ENCODE data around the gene GLDN. TPM values are rescaled to one million over a fixed set of nuclear protein-coding genes. Genes with fewer than 3 reads are reported as not detected.

The GLDN gene
- total and polyA plus RNA-seq, 10 of the 15 experiments (the other 5 are each of a cell fraction or from before 2014, with no cell fraction given), result 0.13 TPM; not detected in 9

DNA sequence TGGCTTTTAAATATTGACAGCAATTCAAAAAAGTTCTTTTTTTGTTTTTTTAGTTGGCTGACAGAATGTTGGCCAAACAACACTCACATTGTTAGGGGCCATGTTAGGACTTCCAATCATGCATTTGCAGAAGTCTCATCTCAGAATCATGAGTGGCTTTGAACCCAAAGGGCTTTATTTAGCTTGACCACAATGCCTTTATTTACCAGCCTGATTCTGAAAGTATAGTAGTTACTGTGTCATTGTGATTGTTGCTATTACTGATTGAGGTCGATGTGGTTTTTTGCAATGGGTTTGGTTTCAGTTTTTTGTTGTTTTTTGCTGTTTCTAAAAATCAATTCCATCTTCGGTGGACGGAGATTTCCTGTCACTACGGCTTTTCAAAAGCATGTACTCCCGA is 7.2 kb downstream of the GLDN start (continued):
- TF ChIP-seq, protein P1, sequence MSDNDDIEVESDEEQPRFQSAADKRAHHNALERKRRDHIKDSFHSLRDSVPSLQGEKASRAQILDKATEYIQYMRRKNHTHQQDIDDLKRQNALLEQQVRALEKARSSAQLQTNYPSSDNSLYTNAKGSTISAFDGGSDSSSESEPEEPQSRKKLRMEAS (IDR thresholded peaks at IDR 0.05; ENCODE audit: low read depth, low read length), result no peak
- TF ChIP-seq MXI1 (IDR thresholded peaks at IDR 0.05; ENCODE audit: low read depth, low read length), result no peak
- no peak for TF ChIP-seq POLR2AphosphoS5 (IDR thresholded peaks at IDR 0.05; ENCODE audit: low read length)
- TF ChIP-seq EGR1 (IDR thresholded peaks at IDR 0.05; ENCODE audit: borderline replicate concordance in 1 of 2, low read depth in 2 of 2, low read length in 2 of 2), result no peak
- peak; percentile 6; the same call in 1 of the 2 replicates for TF ChIP-seq ZNF384 (IDR thresholded peaks at IDR 0.05; ENCODE audit: borderline replicate concordance, low read depth, low read length)
- TF ChIP-seq, protein P2, sequence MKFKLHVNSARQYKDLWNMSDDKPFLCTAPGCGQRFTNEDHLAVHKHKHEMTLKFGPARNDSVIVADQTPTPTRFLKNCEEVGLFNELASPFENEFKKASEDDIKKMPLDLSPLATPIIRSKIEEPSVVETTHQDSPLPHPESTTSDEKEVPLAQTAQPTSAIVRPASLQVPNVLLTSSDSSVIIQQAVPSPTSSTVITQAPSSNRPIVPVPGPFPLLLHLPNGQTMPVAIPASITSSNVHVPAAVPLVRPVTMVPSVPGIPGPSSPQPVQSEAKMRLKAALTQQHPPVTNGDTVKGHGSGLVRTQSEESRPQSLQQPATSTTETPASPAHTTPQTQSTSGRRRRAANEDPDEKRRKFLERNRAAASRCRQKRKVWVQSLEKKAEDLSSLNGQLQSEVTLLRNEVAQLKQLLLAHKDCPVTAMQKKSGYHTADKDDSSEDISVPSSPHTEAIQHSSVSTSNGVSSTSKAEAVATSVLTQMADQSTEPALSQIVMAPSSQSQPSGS (IDR thresholded peaks at IDR 0.05; ENCODE audit: low read length), result peak; percentile 90
- TF ChIP-seq STAT1 (conservative IDR thresholded peaks at IDR 0.05), result no peak
- peak; percentile 68 for TF ChIP-seq CREM (IDR thresholded peaks at IDR 0.05; ENCODE audit: low read depth)
- no peak for TF ChIP-seq KLF5 (IDR thresholded peaks at IDR 0.05; ENCODE audit: partially characterized antibody)
- no peak for TF ChIP-seq SUPT20H (IDR thresholded peaks at IDR 0.05; ENCODE audit: borderline replicate concordance, control insufficient read depth, low read depth, low read length)
- no peak for TF ChIP-seq KAT2A (conservative IDR thresholded peaks at IDR 0.05; ENCODE audit: control insufficient read depth, low read depth, low read length)
- TF ChIP-seq, protein P3, sequence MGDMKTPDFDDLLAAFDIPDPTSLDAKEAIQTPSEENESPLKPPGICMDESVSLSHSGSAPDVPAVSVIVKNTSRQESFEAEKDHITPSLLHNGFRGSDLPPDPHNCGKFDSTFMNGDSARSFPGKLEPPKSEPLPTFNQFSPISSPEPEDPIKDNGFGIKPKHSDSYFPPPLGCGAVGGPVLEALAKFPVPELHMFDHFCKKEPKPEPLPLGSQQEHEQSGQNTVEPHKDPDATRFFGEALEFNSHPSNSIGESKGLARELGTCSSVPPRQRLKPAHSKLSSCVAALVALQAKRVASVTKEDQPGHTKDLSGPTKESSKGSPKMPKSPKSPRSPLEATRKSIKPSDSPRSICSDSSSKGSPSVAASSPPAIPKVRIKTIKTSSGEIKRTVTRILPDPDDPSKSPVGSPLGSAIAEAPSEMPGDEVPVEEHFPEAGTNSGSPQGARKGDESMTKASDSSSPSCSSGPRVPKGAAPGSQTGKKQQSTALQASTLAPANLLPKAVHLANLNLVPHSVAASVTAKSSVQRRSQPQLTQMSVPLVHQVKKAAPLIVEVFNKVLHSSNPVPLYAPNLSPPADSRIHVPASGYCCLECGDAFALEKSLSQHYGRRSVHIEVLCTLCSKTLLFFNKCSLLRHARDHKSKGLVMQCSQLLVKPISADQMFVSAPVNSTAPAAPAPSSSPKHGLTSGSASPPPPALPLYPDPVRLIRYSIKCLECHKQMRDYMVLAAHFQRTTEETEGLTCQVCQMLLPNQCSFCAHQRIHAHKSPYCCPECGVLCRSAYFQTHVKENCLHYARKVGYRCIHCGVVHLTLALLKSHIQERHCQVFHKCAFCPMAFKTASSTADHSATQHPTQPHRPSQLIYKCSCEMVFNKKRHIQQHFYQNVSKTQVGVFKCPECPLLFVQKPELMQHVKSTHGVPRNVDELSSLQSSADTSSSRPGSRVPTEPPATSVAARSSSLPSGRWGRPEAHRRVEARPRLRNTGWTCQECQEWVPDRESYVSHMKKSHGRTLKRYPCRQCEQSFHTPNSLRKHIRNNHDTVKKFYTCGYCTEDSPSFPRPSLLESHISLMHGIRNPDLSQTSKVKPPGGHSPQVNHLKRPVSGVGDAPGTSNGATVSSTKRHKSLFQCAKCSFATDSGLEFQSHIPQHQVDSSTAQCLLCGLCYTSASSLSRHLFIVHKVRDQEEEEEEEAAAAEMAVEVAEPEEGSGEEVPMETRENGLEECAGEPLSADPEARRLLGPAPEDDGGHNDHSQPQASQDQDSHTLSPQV (IDR thresholded peaks at IDR 0.05), result no peak
- TF ChIP-seq SIX5 (IDR thresholded peaks at IDR 0.05; ENCODE audit: low read depth, low read length, severe bottlenecking), result no peak
- 0 out of 2 replicates have a peak, but pooled peaks have one; percentile 45 for TF ChIP-seq YY1 (IDR thresholded peaks at IDR 0.05; ENCODE audit: low read depth, low read length)
- 0 out of 2 replicates have a peak, but pooled peaks have one; percentile 38 for TF ChIP-seq SPI1 (IDR thresholded peaks at IDR 0.05; ENCODE audit: borderline replicate concordance, insufficient read depth, low read depth, low read length)
- TF ChIP-seq STAT3 (IDR thresholded peaks at IDR 0.05; ENCODE audit: low read depth, low read length), result no peak
- TF ChIP-seq ZBED1 (IDR thresholded peaks at IDR 0.05; ENCODE audit: borderline replicate concordance), result peak; percentile 86; the same call in 1 of the 2 replicates
- TF ChIP-seq TBL1XR1 (IDR thresholded peaks at IDR 0.05; ENCODE audit: low read depth, low read length), result peak; percentile 93
- peak; percentile 86 for TF ChIP-seq IRF4 (IDR thresholded peaks at IDR 0.05; ENCODE audit: low read depth, low read length)
- no peak for TF ChIP-seq NR2C1 (IDR thresholded peaks at IDR 0.05)
- peak; percentile 82; the same call in 1 of the 2 replicates for TF ChIP-seq PML (IDR thresholded peaks at IDR 0.05; ENCODE audit: low read length)
- no peak for TF ChIP-seq NRF1 (conservative IDR thresholded peaks at IDR 0.05; ENCODE audit: low read depth, low read length)
- no peak for TF ChIP-seq KDM1A (IDR thresholded peaks at IDR 0.05; ENCODE audit: borderline replicate concordance)
- no peak for TF ChIP-seq RBBP5 (conservative IDR thresholded peaks at IDR 0.05)
- TF ChIP-seq TARDBP (IDR thresholded peaks at IDR 0.05; ENCODE audit: borderline replicate concordance), result no peak
- TF ChIP-seq SRF (IDR thresholded peaks at IDR 0.05; ENCODE audit: low read depth in 2 of 2, low read length in 2 of 2), result no peak
- no peak for TF ChIP-seq CHD1 (IDR thresholded peaks at IDR 0.05; ENCODE audit: low read depth, low read length)
- no peak for TF ChIP-seq MYC (IDR thresholded peaks at IDR 0.05; ENCODE audit: insufficient read depth, insufficient read length, insufficient replicate concordance, low read length, severe bottlenecking)
- no peak for TF ChIP-seq JUND (IDR thresholded peaks at IDR 0.05; ENCODE audit: low read depth, low read length)
